PC-3 (cell line): ENCODE data around the gene C22orf15.
"Not testable (repeated sequence)": the region's sequence is repeated elsewhere in the genome, so short reads cannot be mapped to it uniquely, and the experiment has no call there.

ENCODE experiments used
- EZH2phosphoT487 ChIP-seq: fragments of 300-600 bp; sonication (generic); IDR thresholded peaks from 2 replicates; pipeline ENCODE4 v1.6.1; 2018; ENCODE audit warnings: mild to moderate bottlenecking, antibody characterized with exemption, low read length, borderline replicate concordance
- TF ChIP-seq, protein P1 (sequence below): fragments of 300-600 bp; sonication (generic); conservative IDR thresholded peaks from 2 replicates; pipeline ENCODE4 v1.5.1; 2017; ENCODE audit warnings: antibody characterized with exemption, low read depth, mild to moderate bottlenecking, low read length

DNA sequence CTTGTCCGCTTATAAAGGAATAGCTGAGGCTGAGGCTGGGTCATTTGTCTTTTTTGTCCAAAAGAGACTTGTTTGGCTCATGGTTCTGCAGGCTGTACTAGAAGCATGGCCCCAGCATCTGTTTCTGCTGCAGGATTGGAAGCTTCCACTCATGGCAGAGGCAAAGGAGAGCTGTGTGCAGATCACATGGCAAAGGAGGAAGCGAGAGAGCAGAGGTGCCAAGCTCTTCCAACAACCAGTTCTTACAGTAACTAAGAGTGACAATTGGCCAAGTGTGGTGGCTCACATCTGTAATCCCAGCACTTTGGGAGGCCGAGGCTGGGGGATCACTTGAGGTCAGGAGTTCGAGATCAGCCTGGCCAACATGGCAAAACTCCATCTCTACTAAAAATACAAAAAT lies 34.7 kb upstream of the C22orf15 start:
- TF ChIP-seq, protein P1, sequence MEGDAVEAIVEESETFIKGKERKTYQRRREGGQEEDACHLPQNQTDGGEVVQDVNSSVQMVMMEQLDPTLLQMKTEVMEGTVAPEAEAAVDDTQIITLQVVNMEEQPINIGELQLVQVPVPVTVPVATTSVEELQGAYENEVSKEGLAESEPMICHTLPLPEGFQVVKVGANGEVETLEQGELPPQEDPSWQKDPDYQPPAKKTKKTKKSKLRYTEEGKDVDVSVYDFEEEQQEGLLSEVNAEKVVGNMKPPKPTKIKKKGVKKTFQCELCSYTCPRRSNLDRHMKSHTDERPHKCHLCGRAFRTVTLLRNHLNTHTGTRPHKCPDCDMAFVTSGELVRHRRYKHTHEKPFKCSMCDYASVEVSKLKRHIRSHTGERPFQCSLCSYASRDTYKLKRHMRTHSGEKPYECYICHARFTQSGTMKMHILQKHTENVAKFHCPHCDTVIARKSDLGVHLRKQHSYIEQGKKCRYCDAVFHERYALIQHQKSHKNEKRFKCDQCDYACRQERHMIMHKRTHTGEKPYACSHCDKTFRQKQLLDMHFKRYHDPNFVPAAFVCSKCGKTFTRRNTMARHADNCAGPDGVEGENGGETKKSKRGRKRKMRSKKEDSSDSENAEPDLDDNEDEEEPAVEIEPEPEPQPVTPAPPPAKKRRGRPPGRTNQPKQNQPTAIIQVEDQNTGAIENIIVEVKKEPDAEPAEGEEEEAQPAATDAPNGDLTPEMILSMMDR: not testable (repeated sequence)
- not testable (repeated sequence) for TF ChIP-seq EZH2phosphoT487
